Renal pelvis (tissue), 3 donors: ENCODE results near the gene EPRS1. TPM values are rescaled to one million over a fixed set of nuclear protein-coding genes. Genes with fewer than 3 reads are reported as not detected.

Experiments
- polyA plus RNA-seq, 3 donors: library from polyadenylated mRNA; unstranded; fragments of 120-200 nt; gene quantifications; one replicate each; pipeline ENCODE4 v1.2.1, GENCODE V29; 2013; ENCODE audit not compliant: insufficient read length in 3 of 3

The EPRS1 gene
- polyA plus RNA-seq, 3 donors = 87.2 to 107 (median 103) TPM

Other genes starting within 250 kb of the EPRS1 start
- under 1 TPM; 0.10 to 0.35 (median 0.13) TPM for gene SLC30A10, start 117.9 kb downstream of the EPRS1 start, polyA plus RNA-seq
- gene BPNT1, start 43.3 kb upstream of the EPRS1 start, polyA plus RNA-seq = 10 to 100 TPM; 46.0 to 57.3 (median 47.4) TPM
- 10 to 100 TPM; 85.6 to 90.1 (median 87.6) TPM for gene IARS2, start 47.6 kb upstream of the EPRS1 start, polyA plus RNA-seq
- gene RAB3GAP2, start 225.9 kb upstream of the EPRS1 start, polyA plus RNA-seq = 10 to 100 TPM; 26.8 to 37.5 (median 35.6) TPM